GOT3 (cell line): Measurements from ENCODE around the gene ERVW-1.

ENCODE experiments used
- DNase-seq: peaks from one replicate; lab custom pipeline; 2025; ENCODE audit warnings: mixed read lengths; lab: John Stamatoyannopoulos, UW

ERVW-1 gene

DNA sequence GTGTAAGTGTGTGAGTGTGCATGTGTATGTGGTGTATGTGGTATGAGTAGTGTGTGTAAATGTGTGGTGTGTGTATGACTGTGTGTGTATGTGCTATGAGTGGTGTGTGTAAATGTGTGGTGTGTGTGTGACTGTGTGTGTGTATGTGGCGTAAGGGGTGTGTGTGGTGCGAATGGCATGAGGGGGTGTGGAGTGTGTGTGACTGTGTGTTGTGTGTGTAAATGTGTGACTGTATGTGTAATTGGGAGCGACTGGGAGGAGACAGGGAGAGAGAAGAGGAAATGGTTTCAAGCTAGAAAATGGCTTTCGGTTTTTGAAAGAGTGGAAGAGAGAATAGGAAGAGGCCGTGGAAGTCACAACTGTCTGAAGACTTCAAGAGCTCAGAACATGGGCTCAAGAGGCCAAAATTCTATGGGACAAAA is 54.0 kb downstream of the ERVW-1 start:
- no peak for DNase-seq

DNA sequence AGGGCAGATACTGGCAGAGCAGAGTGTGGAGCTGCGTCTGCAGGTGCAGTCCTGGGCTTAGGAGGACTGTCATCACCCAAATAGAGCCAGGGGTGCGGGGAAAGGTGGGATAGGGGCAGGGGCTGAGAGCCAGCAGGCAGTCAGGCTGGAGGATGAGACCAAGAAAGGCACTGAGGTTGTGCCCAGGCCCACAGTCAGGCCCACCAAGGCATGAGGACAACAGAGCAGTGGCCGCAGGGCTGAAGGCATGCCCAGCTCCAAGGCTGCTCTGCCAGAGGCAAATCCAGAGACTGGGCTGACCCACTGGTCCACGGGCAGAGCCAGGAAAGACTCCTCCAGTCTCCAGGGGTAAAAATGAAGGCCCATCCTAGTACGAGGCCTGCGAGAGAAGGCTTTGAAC is 54.8 kb downstream of the ERVW-1 start:
- no peak for DNase-seq

DNA sequence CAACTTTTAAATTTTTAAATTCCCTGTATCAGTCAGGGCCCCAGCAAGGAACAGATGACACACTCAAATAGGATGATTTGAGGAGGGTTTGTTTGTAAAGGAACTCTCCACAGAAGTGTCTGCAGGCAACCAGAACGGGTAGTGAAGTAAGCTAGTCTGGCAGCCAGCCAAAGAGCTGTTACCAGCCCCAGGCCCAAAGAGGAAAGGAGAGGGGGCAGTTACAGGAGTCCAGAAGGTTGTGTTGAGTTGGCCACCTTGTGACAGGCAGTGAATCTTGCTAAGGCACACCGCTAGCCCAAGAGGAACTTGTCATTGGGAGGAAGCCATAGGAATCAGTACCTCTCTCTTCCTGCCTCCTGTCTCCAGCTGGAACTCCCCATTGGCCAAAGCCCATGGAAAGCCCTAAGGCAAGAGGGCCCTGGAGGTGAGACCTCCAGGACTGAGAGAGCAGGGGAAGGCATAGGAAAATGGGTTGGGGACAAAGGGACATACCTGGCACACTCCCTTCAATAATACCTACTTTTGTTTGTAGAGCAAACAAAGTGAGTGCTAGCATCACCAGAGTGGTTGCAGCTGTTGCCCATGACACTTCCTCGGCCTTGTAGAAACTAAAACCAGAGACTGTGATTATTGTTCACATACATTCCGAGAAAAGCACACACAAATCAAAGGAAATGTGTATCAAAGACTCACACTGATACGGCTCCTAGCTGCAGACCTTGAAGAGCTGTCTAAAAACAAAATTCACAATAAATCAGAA is 55.9 kb downstream of the ERVW-1 start:
- no peak for DNase-seq
